HCT116 (cell line): ENCODE data around the gene CTNNB1. TPM values are rescaled to one million over a fixed set of nuclear protein-coding genes. Genes with fewer than 3 reads are reported as not detected.
A peak's percentile ranks its signal among the peaks of the same experiment; 100 is the strongest.

Experiments used
- ATAC-seq: fragments of 200-7000 bp; cut with Tn5 transposase; 2 replicates; pipeline ENCODE4 v1.9.1; 2020; ENCODE audit warnings: mild to moderate bottlenecking, moderate library complexity
- BruUV-seq: library from RNA; stranded (reverse); fragments of 400-500 nt; replicated peaks from 2 replicates; lab custom pipeline; 2021; lab: Mats Ljungman, UMichigan
- CTCF ChIA-PET: fragments of 300-600 bp; sonication (Branson Sonifier 250); formaldehyde crosslinking; loops from one replicate; lab custom pipeline; 2021; ENCODE audit warnings: antibody characterized with exemption; lab: Charles Lee
- POLR2A ChIA-PET: fragments of 300-600, 350-600 bp; sonication (Branson Sonifier 250); formaldehyde crosslinking; loops from one replicate; lab custom pipeline; 2021; ENCODE audit warnings: antibody characterized with exemption; lab: Charles Lee
- RAD21 ChIA-PET, 2 experiments: fragments of 300-600 bp; sonication (Branson Sonifier 250); formaldehyde crosslinking; loops; one replicate each; lab custom pipeline; 2023; ENCODE audit warnings: low total read pairs in 2 of 2; ENCODE audit not compliant: uncharacterized antibody in 2 of 2, unreplicated experiment in 2 of 2, low non-redundant PET in 1 of 2; lab: Charles Lee
- DNase-seq: peaks from one replicate; pipeline ENCODE4 v3.0.0-alpha.2; 2010; ENCODE audit warnings: low read depth, low spot score
- H2AFZ ChIP-seq: fragments of 200-600 bp; shearing (Covaris generic), sonication (generic); 2 replicates; pipeline ENCODE4 v1.6.1; 2017; ENCODE audit warnings: low read depth, mixed run types, mixed read lengths, antibody characterized with exemption, low read length; ENCODE audit not compliant: poor library complexity, severe bottlenecking
- H3K27ac ChIP-seq: 2 replicates; pipeline ENCODE4 v1.5.1; 2012; ENCODE audit warnings: low read depth, low read length
- H3K27me3 ChIP-seq: fragments of 200-600 bp; sonication (generic); 2 replicates; pipeline ENCODE4 v1.6.1; 2016; ENCODE audit warnings: mixed run types, low read length, mixed read lengths; ENCODE audit not compliant: insufficient read depth
- H3K36me3 ChIP-seq, 2 experiments: fragments of 200-500 bp in 1 of 2; fragments of 200-600 bp in 1 of 2; sonication (Bioruptor generic) in 1 of 2; sonication (generic) in 1 of 2; 2 replicates each; pipeline versions ENCODE4 v1.5.1 to v1.6.1; 2014 to 2016; ENCODE audit warnings: low read length in 2 of 2, inconsistent platforms in 1 of 2, mixed read lengths in 1 of 2, mixed run types in 1 of 2; ENCODE audit not compliant: insufficient read depth in 2 of 2, control insufficient read depth in 1 of 2
- H3K4me1 ChIP-seq, 2 experiments: fragments of 200-600 bp in 1 of 2; sonication (generic) in 1 of 2; 2 replicates each; pipeline versions ENCODE4 v1.5.1 to v1.6.1; 2012 to 2017; ENCODE audit warnings: low read length in 2 of 2, inconsistent platforms in 1 of 2, mild to moderate bottlenecking in 1 of 2, mixed read lengths in 1 of 2, mixed run types in 1 of 2, moderate library complexity in 1 of 2; ENCODE audit not compliant: insufficient read depth in 2 of 2, control insufficient read depth in 1 of 2
- H3K4me2 ChIP-seq: fragments of 200-600 bp; sonication (generic); 2 replicates; pipeline ENCODE4 v1.6.1; 2017; ENCODE audit warnings: mixed run types, low read length, mixed read lengths
- H3K4me3 ChIP-seq, 2 experiments: fragments of 200-600 bp in 1 of 2; sonication (generic) in 1 of 2; replicated peaks in 1 of 2; 2 replicates each; pipeline ENCODE4 v1.5.1; 2011 to 2016; ENCODE audit warnings: low read length in 2 of 2, control low read depth in 1 of 2, low read depth in 1 of 2, mild to moderate bottlenecking in 1 of 2, mixed read lengths in 1 of 2, mixed run types in 1 of 2
- H3K79me2 ChIP-seq: fragments of 200-600 bp; sonication (generic); 2 replicates; pipeline ENCODE4 v1.6.1; 2017; ENCODE audit warnings: mild to moderate bottlenecking, mixed run types, low read length, moderate library complexity, mixed read lengths; ENCODE audit not compliant: insufficient read depth
- H3K9ac ChIP-seq: fragments of 200-600 bp; sonication (generic); 2 replicates; pipeline ENCODE4 v1.6.1; 2016; ENCODE audit warnings: low read length, mixed read lengths
- H3K9me2 ChIP-seq: fragments of 200-600 bp; sonication (generic), shearing (Covaris generic); 2 replicates; pipeline ENCODE4 v1.6.1; 2017; ENCODE audit warnings: mixed run types, mild to moderate bottlenecking, moderate library complexity; ENCODE audit not compliant: insufficient read depth
- H3K9me3 ChIP-seq, 2 experiments: fragments of 200-500 bp in 1 of 2; fragments of 200-600 bp in 1 of 2; sonication (Bioruptor generic) in 1 of 2; sonication (generic) in 1 of 2; 2 replicates each; pipeline ENCODE4 v1.6.1; 2014 to 2017; ENCODE audit warnings: low read length in 2 of 2, mixed read lengths in 2 of 2, inconsistent platforms in 1 of 2, low read depth in 1 of 2, mild to moderate bottlenecking in 1 of 2, mixed run types in 1 of 2, moderate library complexity in 1 of 2; ENCODE audit not compliant: control insufficient read depth in 1 of 2, insufficient read depth in 1 of 2
- H4K20me1 ChIP-seq: fragments of 200-600 bp; sonication (generic), shearing (Covaris generic); 2 replicates; pipeline ENCODE4 v1.6.1; 2017; ENCODE audit warnings: mixed run types, mild to moderate bottlenecking, moderate library complexity; ENCODE audit not compliant: insufficient read depth
- CEBPB ChIP-seq: IDR thresholded peaks from 2 replicates; pipeline ENCODE4 v1.6.1; 2012; ENCODE audit warnings: low read depth
- EZH2 ChIP-seq: fragments of 200-600 bp; sonication (generic); IDR thresholded peaks from 2 replicates; pipeline ENCODE4 v1.6.1; 2017; ENCODE audit warnings: antibody characterized with exemption, mixed run types
- FOSL1 ChIP-seq: IDR thresholded peaks from 2 replicates; pipeline ENCODE4 v1.6.1; 2012; ENCODE audit warnings: low read depth
- JUND ChIP-seq: IDR thresholded peaks from 2 replicates; pipeline ENCODE4 v1.6.1; 2012
- POLR2A ChIP-seq: IDR thresholded peaks from 2 replicates; pipeline ENCODE4 v1.7.0; 2011; ENCODE audit warnings: borderline replicate concordance; ENCODE audit not compliant: insufficient read depth, insufficient read length; ENCODE audit errors: extremely low read depth
- POLR2AphosphoS5 ChIP-seq: IDR thresholded peaks from 2 replicates; pipeline ENCODE4 v1.6.1; 2011; ENCODE audit warnings: mild to moderate bottlenecking, low read depth, low read length, moderate library complexity
- RAD21 ChIP-seq: IDR thresholded peaks from 2 replicates; pipeline ENCODE4 v1.6.1; 2012; ENCODE audit warnings: low read depth, mild to moderate bottlenecking
- SIN3A ChIP-seq: IDR thresholded peaks from 2 replicates; pipeline ENCODE4 v1.6.1; 2012; ENCODE audit warnings: low read depth
- TCF7L2 ChIP-seq: IDR thresholded peaks from 2 replicates; pipeline ENCODE4 v1.7.0; 2011; ENCODE audit warnings: borderline replicate concordance, inconsistent platforms; ENCODE audit not compliant: insufficient read depth, insufficient read length; ENCODE audit errors: extremely low read depth
- ZBTB33 ChIP-seq: IDR thresholded peaks from 2 replicates; pipeline ENCODE4 v1.6.1; 2011; ENCODE audit warnings: mild to moderate bottlenecking, low read length, moderate library complexity; ENCODE audit not compliant: insufficient replicate concordance; ENCODE audit errors: extremely low read depth
- ZNF274 ChIP-seq: fragments of 200-500 bp; sonication (Bioruptor generic); IDR thresholded peaks from 2 replicates; pipeline ENCODE4 v1.6.1; 2014; ENCODE audit warnings: mild to moderate bottlenecking, low read depth, low read length, inconsistent platforms
- intact Hi-C: fragments of 100-400 bp; cut with micrococcal nuclease; formaldehyde crosslinking; loops from 2 replicates; pipeline ENCODE4 v1.10.0; 2022
- total RNA-seq: library from RNA; stranded (reverse); gene quantifications from one replicate; pipeline ENCODE4 v1.2.1, GENCODE V29; 2021; ENCODE audit not compliant: unreplicated experiment
- TF ChIP-seq, protein P1 (sequence below): IDR thresholded peaks from 2 replicates; pipeline ENCODE4 v1.6.1; 2012
- TF ChIP-seq, protein P2 (sequence below), 3 experiments: fragments of 200-600 bp in 1 of 3; sonication (generic) in 1 of 3; IDR thresholded peaks in 2 of 3; conservative IDR thresholded peaks in 1 of 3; 2 replicates each; pipeline ENCODE4 v1.5.1; 2012 to 2017; ENCODE audit warnings: low read depth in 2 of 3, low read length in 2 of 3, antibody characterized with exemption in 1 of 3, borderline replicate concordance in 1 of 3, control low read depth in 1 of 3, mild to moderate bottlenecking in 1 of 3, mixed read lengths in 1 of 3, mixed run types in 1 of 3, moderate library complexity in 1 of 3; ENCODE audit not compliant: insufficient read depth in 1 of 3

The CTNNB1 gene
- total RNA-seq, 1 experiment from 2014 or later, result 265 TPM

- TF ChIP-seq CEBPB (peak; percentile 98), EZH2 (no peak), POLR2AphosphoS5 (0 out of 2 replicates have a peak, but pooled peaks have one; percentile 27), POLR2A (no peak), ZNF274 (no peak), TCF7L2 (peak; percentile 79), ZBTB33 (no peak), JUND (peak; percentile 92), RAD21 (peak; percentile 17; the same call in 1 of the 2 replicates)
- TF ChIP-seq, protein P1, sequence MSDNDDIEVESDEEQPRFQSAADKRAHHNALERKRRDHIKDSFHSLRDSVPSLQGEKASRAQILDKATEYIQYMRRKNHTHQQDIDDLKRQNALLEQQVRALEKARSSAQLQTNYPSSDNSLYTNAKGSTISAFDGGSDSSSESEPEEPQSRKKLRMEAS, result peak; percentile 50
Measured at GRCh38 chr3:41267975-41268640, 68.8 kb downstream of the CTNNB1 start (continued).

DNA sequence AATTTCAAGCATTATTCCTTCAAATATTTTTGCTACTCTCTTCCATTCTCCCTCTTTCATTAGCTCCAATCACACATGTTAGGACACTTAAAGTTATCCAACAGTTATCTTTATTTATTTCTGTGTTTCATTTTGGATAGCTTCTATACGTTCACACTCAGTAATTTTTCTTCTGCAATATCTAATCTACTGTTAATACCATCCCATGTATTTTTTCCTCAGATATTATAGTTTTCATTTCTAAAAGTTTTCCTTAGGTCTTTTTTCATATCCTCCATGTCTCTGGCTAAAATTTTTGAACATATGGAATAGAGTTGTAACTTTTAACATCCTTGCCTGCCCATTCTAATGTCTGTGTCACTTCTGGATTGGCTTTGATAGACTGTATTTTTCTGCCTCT is 73.4 kb downstream of the CTNNB1 start:
- no peaks in the 10 kb centered on the region for H3K36me3 ChIP-seq
- CTCF ChIA-PET, result no interaction called here
- no peak for ATAC-seq
- TF ChIP-seq, protein P2, sequence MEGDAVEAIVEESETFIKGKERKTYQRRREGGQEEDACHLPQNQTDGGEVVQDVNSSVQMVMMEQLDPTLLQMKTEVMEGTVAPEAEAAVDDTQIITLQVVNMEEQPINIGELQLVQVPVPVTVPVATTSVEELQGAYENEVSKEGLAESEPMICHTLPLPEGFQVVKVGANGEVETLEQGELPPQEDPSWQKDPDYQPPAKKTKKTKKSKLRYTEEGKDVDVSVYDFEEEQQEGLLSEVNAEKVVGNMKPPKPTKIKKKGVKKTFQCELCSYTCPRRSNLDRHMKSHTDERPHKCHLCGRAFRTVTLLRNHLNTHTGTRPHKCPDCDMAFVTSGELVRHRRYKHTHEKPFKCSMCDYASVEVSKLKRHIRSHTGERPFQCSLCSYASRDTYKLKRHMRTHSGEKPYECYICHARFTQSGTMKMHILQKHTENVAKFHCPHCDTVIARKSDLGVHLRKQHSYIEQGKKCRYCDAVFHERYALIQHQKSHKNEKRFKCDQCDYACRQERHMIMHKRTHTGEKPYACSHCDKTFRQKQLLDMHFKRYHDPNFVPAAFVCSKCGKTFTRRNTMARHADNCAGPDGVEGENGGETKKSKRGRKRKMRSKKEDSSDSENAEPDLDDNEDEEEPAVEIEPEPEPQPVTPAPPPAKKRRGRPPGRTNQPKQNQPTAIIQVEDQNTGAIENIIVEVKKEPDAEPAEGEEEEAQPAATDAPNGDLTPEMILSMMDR (IDR thresholded peaks at IDR 0.05 in 2 of 3, conservative IDR thresholded peaks at IDR 0.05 in 1 of 3; ENCODE audit: borderline replicate concordance in 1 of 3, insufficient read depth in 1 of 3, low read depth in 2 of 3, low read length in 2 of 3), result no peak
- TF ChIP-seq CEBPB (no peak), EZH2 (no peak), FOSL1 (no peak), ZBTB33 (no peak), SIN3A (no peak)
- no peak for DNase-seq
- no peaks in the 10 kb centered on the region for H4K20me1 ChIP-seq
- H3K9me2 ChIP-seq, result no peaks in the 10 kb centered on the region
- intact Hi-C loops, result no loop called here
- H3K27ac ChIP-seq, result no peak overlapping the region
- no peak overlapping the region for H2AFZ ChIP-seq
- no peaks in the 10 kb centered on the region for H3K27me3 ChIP-seq
- H3K4me3 ChIP-seq, result no peak overlapping the region
- no TSS peak for BruUV-seq
- H3K9ac ChIP-seq, result no peak overlapping the region
- no peak overlapping the region for H3K4me2 ChIP-seq
- POLR2A ChIA-PET, result no interaction called here
- H3K9me3 ChIP-seq, result peaks cover 0 to 6% of the 10 kb centered on the region in 2 experiments; a peak in 1 of 4 replicates
- peaks cover 5 to 24% of the 10 kb centered on the region in 2 experiments for H3K4me1 ChIP-seq
- no peaks in the 10 kb centered on the region for H3K79me2 ChIP-seq
- RAD21 ChIA-PET, result no interaction called here
